Measurements from ENCODE around the gene TMEM101. TPM values are rescaled to one million over a fixed set of nuclear protein-coding genes. Genes with fewer than 3 reads are reported as not detected.

Gene TMEM101
- total and polyA plus RNA-seq, 2 of the 8 experiments (the other 6 are each of a cell fraction or from before 2014, with no cell fraction given), result 16.1 to 44.7 TPM

- no peak overlapping the region for H3K4ac ChIP-seq (replicated peaks; ENCODE audit: insufficient read length, low read depth, low read length)
- DNase-seq (ENCODE audit: low read depth in 1 of 2, low spot score in 2 of 2) (no peak), FAIRE-seq (no peak)
- H3K56ac ChIP-seq (replicated peaks; ENCODE audit: insufficient read length, low read depth, low read length), result no peak overlapping the region
- no peak overlapping the region for H2BK120ac ChIP-seq (replicated peaks; ENCODE audit: low read depth, low read length)
- H3K27ac ChIP-seq (ENCODE audit: low read depth, low read length), result no peak overlapping the region
- TF ChIP-seq POU5F1 (IDR thresholded peaks at IDR 0.05; ENCODE audit: low read depth, low read length) (no peak), BCL11A (IDR thresholded peaks at IDR 0.05; ENCODE audit: low read depth in 2 of 2, low read length in 2 of 2) (no peak), TBP (IDR thresholded peaks at IDR 0.05; ENCODE audit: low read depth, low read length) (no peak), CTCF (IDR thresholded peaks at IDR 0.05; ENCODE audit: control extremely low read depth in 1 of 3, insufficient read depth in 1 of 3, low read depth in 1 of 3, low read length in 3 of 3) (no peak), SP4 (IDR thresholded peaks at IDR 0.05; ENCODE audit: low read length) (no peak)
- ChIA-PET CTCF (ENCODE audit: partially characterized antibody) (interaction anchor here (0.6 to 9.5 kb wide), 10 partner anchors 9 to 131 kb away, joined by 3 to 108 read pairs (median 4); partner anchors contain the start of gene TMEM101), POLR2A (ENCODE audit: partially characterized antibody) (interaction anchor here (1.4 to 7.4 kb wide), 5 partner anchors 13 to 44 kb away, joined by 3 to 55 read pairs (median 6); partner anchors contain the start of gene LSM12)
- no peaks in the 10 kb centered on the region for H3K4me1 ChIP-seq (replicated peaks in 1 of 4; ENCODE audit: control insufficient read depth in 3 of 4, insufficient read depth in 4 of 4, low read length in 3 of 4)
- H3K23ac ChIP-seq (ENCODE audit: insufficient read length), result no peak overlapping the region
- peaks cover 16 to 41% (median 31%) of the 10 kb centered on the region in 4 experiments for H3K36me3 ChIP-seq (ENCODE audit: control insufficient read depth in 2 of 4, insufficient read depth in 4 of 4, low read length in 3 of 4)
- H3K14ac ChIP-seq (ENCODE audit: insufficient read length), result no peak overlapping the region
- no peak overlapping the region for H2BK20ac ChIP-seq (ENCODE audit: low read length)
- H2BK15ac ChIP-seq (ENCODE audit: low read length), result no peak overlapping the region
- H2AK5ac ChIP-seq (ENCODE audit: low read depth, low read length), result no peak overlapping the region
- H3K4me2 ChIP-seq (ENCODE audit: insufficient read depth in 1 of 2, low read depth in 2 of 2, low read length in 2 of 2), result no peak overlapping the region
- H3K79me2 ChIP-seq (ENCODE audit: control insufficient read depth in 1 of 2, insufficient read depth in 2 of 2, low read length in 2 of 2), result peaks cover 0 to 51% of the 10 kb centered on the region in 2 experiments; a peak in 2 of 4 replicates
- H4K91ac ChIP-seq (replicated peaks; ENCODE audit: insufficient read length, low read length), result no peak overlapping the region
- H3K27me3 ChIP-seq (replicated peaks in 1 of 4; ENCODE audit: control insufficient read depth in 3 of 4, extremely low read depth in 1 of 4, insufficient read depth in 3 of 4, low read length in 3 of 4), result no peaks in the 10 kb centered on the region
- H3K23me2 ChIP-seq (ENCODE audit: low read depth, low read length), result no peaks in the 10 kb centered on the region
- H2BK5ac ChIP-seq (ENCODE audit: low read depth, low read length), result no peak overlapping the region
- 94% methylated on average over 6 of the region's 6 CpGs; no CpG with 5 or more reads in 1 of the 2 experiments for WGBS, 2 experiments (ENCODE audit: extremely low coverage in 1 of 2, insufficient coverage in 1 of 2, insufficient read length in 1 of 2, insufficient replicate concordance in 2 of 2, low coverage in 1 of 2, low lambda C conversion rate in 2 of 2, missing lambda C conversion rate in 1 of 2)
- H3K18ac ChIP-seq (ENCODE audit: extremely low read depth, low read length), result no peak overlapping the region
- H3K4me3 ChIP-seq (ENCODE audit: extremely low read depth in 1 of 4, insufficient read depth in 2 of 4, low read depth in 3 of 4, low read length in 4 of 4), result no peak overlapping the region
- peaks cover 5 to 15% of the 10 kb centered on the region in 2 experiments for H4K20me1 ChIP-seq (replicated peaks in 1 of 2; ENCODE audit: control insufficient read depth in 1 of 2, insufficient read depth in 2 of 2, low read length in 2 of 2)
- no peaks in the 10 kb centered on the region for H3K9me3 ChIP-seq (ENCODE audit: insufficient read depth in 2 of 2, low read depth in 1 of 2, low read length in 1 of 2)
- no peak overlapping the region for H4K8ac ChIP-seq (ENCODE audit: extremely low read depth, insufficient read depth, low read length)
- H3K79me1 ChIP-seq (ENCODE audit: low read depth, low read length), result peaks cover 4% of the 10 kb centered on the region; the same call in 1 of the 2 replicates
- H2BK12ac ChIP-seq (ENCODE audit: low read depth, low read length), result no peak overlapping the region
- H4K5ac ChIP-seq (ENCODE audit: insufficient read length, low read depth, low read length), result no peak overlapping the region
- no peak overlapping the region for H2AFZ ChIP-seq (ENCODE audit: low read length)
- no peak overlapping the region for H3K9ac ChIP-seq (replicated peaks in 1 of 4; ENCODE audit: extremely low read depth in 1 of 4, low read depth in 3 of 4, low read length in 3 of 4)
Measured at GRCh38 chr17:44039829-44040635, 25.3 kb upstream of the TMEM101 start.

Measured in H1 (cell line).